Activated CD8-positive, alpha-beta T cell treated with anti-CD3 and anti-CD28 coated beads, Interleukin-2, amount 10 ng/mL, durations not matched to agents 7 days and 5 days (primary cell): ENCODE data around the gene FIGNL2. TPM values are rescaled to one million over a fixed set of nuclear protein-coding genes. Genes with fewer than 3 reads are reported as not detected.

Source experiments
- ATAC-seq: fragments of 150-1000 bp; cut with Tn5 transposase; one replicate; pipeline ENCODE4 v1.10.0; 2021; ENCODE audit warnings: moderate library complexity
- CTCF ChIA-PET: fragments of 350-600 bp; sonication (Branson Sonifier 250); formaldehyde crosslinking; loops from one replicate; lab custom pipeline; 2021; ENCODE audit warnings: antibody characterized with exemption; lab: Charles Lee
- POLR2A ChIA-PET: fragments of 350-600 bp; sonication (Branson Sonifier 250); formaldehyde crosslinking; loops from one replicate; lab custom pipeline; 2021; ENCODE audit warnings: antibody characterized with exemption; lab: Charles Lee
- DNase-seq: peaks from one replicate; pipeline ENCODE4 v3.0.0-alpha.2; 2020
- H3K27ac Mint-ChIP-seq: one replicate; pipeline ENCODE4 v1.8.0; 2021; ENCODE audit warnings: mild to moderate bottlenecking, mixed read lengths
- H3K27me3 Mint-ChIP-seq: one replicate; pipeline ENCODE4 v1.8.0; 2021; ENCODE audit warnings: low read depth, mixed read lengths
- H3K36me3 Mint-ChIP-seq: one replicate; pipeline ENCODE4 v1.8.0; 2021; ENCODE audit warnings: low read depth, mixed read lengths
- H3K4me1 Mint-ChIP-seq: one replicate; pipeline ENCODE4 v1.8.0; 2021; ENCODE audit warnings: low read depth, mixed read lengths
- H3K4me3 Mint-ChIP-seq: one replicate; pipeline ENCODE4 v1.8.0; 2021; ENCODE audit warnings: mild to moderate bottlenecking, mixed read lengths
- H3K9me3 Mint-ChIP-seq: one replicate; pipeline ENCODE4 v1.8.0; 2022; ENCODE audit warnings: mixed read lengths; ENCODE audit not compliant: insufficient read depth
- total RNA-seq, 2 experiments: library from RNA; stranded (reverse); gene quantifications; one replicate each; pipeline ENCODE4 v1.2.3, GENCODE V29; 2021

Gene FIGNL2
- total RNA-seq, 2 experiments from 2014 or later = 0.32 to 0.37 TPM

DNA sequence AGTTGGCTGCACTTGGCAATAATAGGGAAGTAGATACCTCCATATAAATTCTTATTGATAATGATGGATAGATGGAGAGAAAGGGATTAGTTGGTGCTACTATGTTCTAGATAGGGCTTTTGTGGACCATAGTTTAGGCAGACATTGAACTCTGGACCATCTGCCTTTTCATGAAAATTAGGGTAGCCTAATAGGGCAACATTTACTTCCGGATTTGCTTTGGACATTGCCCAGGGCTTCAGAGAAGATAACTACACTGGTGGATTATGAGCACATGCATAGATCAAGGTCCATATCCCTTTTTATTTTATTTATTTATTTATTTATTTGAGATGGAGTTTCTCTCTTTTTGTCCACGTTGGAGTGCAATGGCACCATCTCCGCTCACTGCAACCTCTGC lies 70.5 kb downstream of the FIGNL2 start:
- Mint-ChIP-seq H3K27me3 (no peaks in the 10 kb centered on the region), H3K4me1 (peaks cover 21% of the 10 kb centered on the region), H3K27ac (no peak overlapping the region), H3K36me3 (no peaks in the 10 kb centered on the region), H3K4me3 (no peak overlapping the region), H3K9me3 (no peaks in the 10 kb centered on the region)
- DNase-seq = no peak
- ChIA-PET CTCF (interaction anchor here (0.6 kb wide), 1 partner anchor 36 kb away, joined by 3 read pairs; a partner anchor contains a TSS), POLR2A (no interaction called here)
- no peak for ATAC-seq

DNA sequence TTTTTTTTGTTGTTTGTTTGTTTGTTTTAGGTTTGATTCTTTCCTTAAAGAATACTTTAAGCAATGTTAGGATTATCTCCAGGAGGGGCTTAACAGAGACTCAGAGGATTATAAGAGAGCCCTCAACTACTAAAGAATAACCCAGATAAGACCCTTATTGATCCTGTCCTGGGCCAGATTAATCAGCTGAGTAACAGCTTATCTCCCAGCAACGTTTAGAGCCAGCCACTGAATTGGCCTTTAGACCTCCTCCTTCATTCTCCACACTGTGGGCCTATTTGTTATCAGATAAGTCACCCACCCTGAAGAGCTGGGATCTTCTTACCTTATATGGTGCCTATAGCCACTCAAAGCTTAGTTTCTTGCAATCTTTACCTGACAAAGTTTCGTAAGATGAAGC lies 71.1 kb downstream of the FIGNL2 start:
- Mint-ChIP-seq H3K27me3 (no peaks in the 10 kb centered on the region), H3K9me3 (no peaks in the 10 kb centered on the region), H3K4me3 (no peak overlapping the region), H3K4me1 (peaks cover 21% of the 10 kb centered on the region), H3K36me3 (no peaks in the 10 kb centered on the region), H3K27ac (no peak overlapping the region)
- no peak for DNase-seq
- ChIA-PET POLR2A (no interaction called here), CTCF (interaction anchor here (0.6 kb wide), 1 partner anchor 37 kb away, joined by 3 read pairs; a partner anchor contains a TSS)
- no peak for ATAC-seq

DNA sequence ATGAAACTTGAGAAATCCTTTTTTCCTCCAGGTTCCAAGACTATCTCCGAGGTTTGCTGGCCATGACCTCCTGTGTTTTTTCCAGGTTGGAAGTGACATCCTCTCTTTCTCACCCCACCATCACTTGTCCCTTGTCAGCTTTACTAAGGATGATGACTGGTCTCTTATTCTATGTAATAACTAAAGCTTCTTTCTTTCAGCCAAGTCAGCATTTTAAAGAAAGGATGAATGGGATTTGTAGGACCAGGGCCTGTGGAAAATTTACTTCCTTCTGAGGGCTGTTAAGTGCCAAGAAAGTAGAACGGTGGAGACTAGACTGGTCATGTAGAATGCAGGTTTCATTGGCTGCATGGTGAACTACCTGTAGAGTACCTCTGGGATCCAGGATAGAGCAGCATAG lies 73.6 kb downstream of the FIGNL2 start:
- Mint-ChIP-seq H3K4me1 (peaks cover 4% of the 10 kb centered on the region), H3K36me3 (no peaks in the 10 kb centered on the region), H3K27me3 (no peaks in the 10 kb centered on the region), H3K4me3 (no peak overlapping the region), H3K27ac (no peak overlapping the region), H3K9me3 (no peaks in the 10 kb centered on the region)
- ATAC-seq (no peak), DNase-seq (no peak)
- ChIA-PET CTCF (interaction anchor here (1.6 kb wide), 1 partner anchor 16 kb away, joined by 4 read pairs; no protein-coding TSS in a partner anchor), POLR2A (no interaction called here)

DNA sequence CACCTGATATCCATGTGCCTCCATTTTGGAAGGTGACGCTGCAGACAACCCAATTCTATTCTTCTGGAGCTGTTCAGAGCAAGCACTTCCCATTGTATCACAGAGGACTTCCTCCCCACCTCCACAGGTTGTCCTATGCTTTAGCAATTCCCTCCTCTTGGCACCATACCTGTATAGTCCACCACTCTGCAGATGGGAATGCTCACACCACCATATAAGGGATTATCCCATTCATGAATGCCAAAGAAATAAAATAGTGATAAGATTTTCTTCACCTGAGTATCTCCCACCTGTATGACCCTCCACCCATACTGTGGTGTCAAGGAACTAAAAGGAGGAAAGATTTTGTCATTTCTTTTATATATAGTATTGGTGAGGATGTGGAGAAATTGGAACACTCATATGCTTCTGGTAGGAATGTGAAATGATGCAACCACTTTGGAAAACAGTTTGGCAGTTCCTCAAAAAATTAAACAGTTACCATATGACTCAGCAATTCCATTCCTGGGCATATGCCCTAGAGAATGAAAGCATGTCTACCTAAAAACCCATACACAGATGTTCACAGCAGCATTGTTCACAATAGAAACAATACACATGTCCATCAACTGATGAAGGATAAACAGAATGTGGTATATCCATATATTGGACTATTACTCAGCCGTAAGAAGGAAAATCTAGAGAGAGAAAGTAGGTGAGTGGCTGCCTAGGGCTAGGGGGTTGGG lies 75.2 kb downstream of the FIGNL2 start:
- H3K9me3 Mint-ChIP-seq = no peaks in the 10 kb centered on the region
- ChIA-PET CTCF (no interaction called here), POLR2A (no interaction called here)
- no peak for DNase-seq
- no peak overlapping the region for H3K27ac Mint-ChIP-seq
- no peaks in the 10 kb centered on the region for H3K36me3 Mint-ChIP-seq
- H3K4me3 Mint-ChIP-seq = no peak overlapping the region
- no peaks in the 10 kb centered on the region for H3K27me3 Mint-ChIP-seq
- ATAC-seq = no peak
- no peaks in the 10 kb centered on the region for H3K4me1 Mint-ChIP-seq

DNA sequence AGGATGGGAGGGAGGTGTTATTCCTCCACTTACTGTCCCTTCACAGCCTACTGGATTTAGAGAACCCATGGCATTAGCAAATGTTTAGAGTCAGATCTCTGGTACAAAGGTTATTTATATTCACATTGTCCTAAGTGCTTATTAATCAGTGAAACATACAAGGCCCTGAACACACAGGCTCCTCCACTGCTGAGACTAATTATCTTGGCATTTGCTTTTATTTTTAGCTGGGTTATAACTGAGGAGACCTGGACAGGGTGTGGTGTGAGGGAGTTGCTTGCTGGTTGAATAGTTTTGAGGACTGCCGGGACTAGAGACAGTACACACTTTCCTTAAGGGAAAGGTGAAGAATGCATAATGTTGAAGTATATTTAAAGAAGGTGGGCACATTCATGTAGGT lies 77.5 kb downstream of the FIGNL2 start:
- H3K9me3 Mint-ChIP-seq = no peaks in the 10 kb centered on the region
- ATAC-seq (no peak), DNase-seq (no peak)
- H3K4me3 Mint-ChIP-seq = no peak overlapping the region
- H3K4me1 Mint-ChIP-seq = no peaks in the 10 kb centered on the region
- ChIA-PET POLR2A (no interaction called here), CTCF (no interaction called here)
- no peak overlapping the region for H3K27ac Mint-ChIP-seq
- no peaks in the 10 kb centered on the region for H3K36me3 Mint-ChIP-seq
- no peaks in the 10 kb centered on the region for H3K27me3 Mint-ChIP-seq

Other genes with a start within 250 kb of the FIGNL2 start
- not detected for gene ANKRD33, start 39.4 kb upstream of the FIGNL2 start, total RNA-seq
- gene ACVRL1, start 58.8 kb upstream of the FIGNL2 start, total RNA-seq = not detected
- gene ACVR1B, start 103.0 kb upstream of the FIGNL2 start, total RNA-seq = 1 to 10 TPM; 7.8 to 8.8 TPM
- gene TAMALIN, start 158.2 kb upstream of the FIGNL2 start, total RNA-seq = 10 to 100 TPM; 11.0 to 12.5 TPM
- gene NR4A1, start 202.7 kb upstream of the FIGNL2 start, total RNA-seq = 1 to 10 TPM; 4.3 to 5.6 TPM
- 10 to 100 TPM; 28.8 to 31.1 TPM for gene ATG101, start 221.3 kb upstream of the FIGNL2 start, total RNA-seq
- gene SMIM41, start 231.0 kb upstream of the FIGNL2 start, total RNA-seq = not detected